ENCODE measurements around the gene MLF1. TPM values are rescaled to one million over a fixed set of nuclear protein-coding genes. Genes with fewer than 3 reads are reported as not detected.
A peak's percentile ranks its signal among the peaks of the same experiment; 100 is the strongest.

The MLF1 gene
- polyA plus RNA-seq, 1 of the 3 experiments (the other 2 are of a cell fraction), result 8.2 TPM

- no peak overlapping the region for H3K27ac ChIP-seq (ENCODE audit: low read depth in 2 of 2, low read length in 1 of 2)
- 0 out of 2 replicates have a peak, but pooled peaks cover 4% of the 10 kb centered on the region for H3K79me2 ChIP-seq (ENCODE audit: insufficient read depth)
- H3K9me2 ChIP-seq, result no peaks in the 10 kb centered on the region
- H3F3A ChIP-seq (replicated peaks; ENCODE audit: insufficient read depth), result no peaks in the 10 kb centered on the region
- H4K20me1 ChIP-seq (ENCODE audit: insufficient read depth), result no peaks in the 10 kb centered on the region
- H3K27me3 ChIP-seq (ENCODE audit: insufficient read depth), result no peaks in the 10 kb centered on the region
- no peak overlapping the region for H3K4me2 ChIP-seq
- no peaks in the 10 kb centered on the region for H3K9me3 ChIP-seq
- POLR2A ChIA-PET, result no interaction called here
- no peak overlapping the region for H3K9ac ChIP-seq
- H2AFZ ChIP-seq (ENCODE audit: low read depth), result no peak overlapping the region
- H3K36me3 ChIP-seq (replicated peaks in 1 of 2; ENCODE audit: control insufficient read depth in 1 of 2, insufficient read depth in 2 of 2, low read length in 1 of 2), result no peaks in the 10 kb centered on the region
- WGBS (ENCODE audit: low lambda C conversion rate), result 57% methylated on average over 3 of the region's 3 CpGs
- CTCF ChIA-PET, result interaction anchor here (0.6 to 1.6 kb wide), 3 partner anchors 76 to 375 kb away, joined by 3 to 4 read pairs (median 3); partner anchors contain the start of gene GFM1
- TF ChIP-seq, protein P1, sequence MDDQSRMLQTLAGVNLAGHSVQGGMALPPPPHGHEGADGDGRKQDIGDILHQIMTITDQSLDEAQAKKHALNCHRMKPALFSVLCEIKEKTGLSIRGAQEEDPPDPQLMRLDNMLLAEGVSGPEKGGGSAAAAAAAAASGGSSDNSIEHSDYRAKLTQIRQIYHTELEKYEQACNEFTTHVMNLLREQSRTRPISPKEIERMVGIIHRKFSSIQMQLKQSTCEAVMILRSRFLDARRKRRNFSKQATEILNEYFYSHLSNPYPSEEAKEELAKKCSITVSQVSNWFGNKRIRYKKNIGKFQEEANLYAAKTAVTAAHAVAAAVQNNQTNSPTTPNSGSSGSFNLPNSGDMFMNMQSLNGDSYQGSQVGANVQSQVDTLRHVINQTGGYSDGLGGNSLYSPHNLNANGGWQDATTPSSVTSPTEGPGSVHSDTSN (IDR thresholded peaks at IDR 0.05), result peak; percentile 64
- TF ChIP-seq FOSL2 (IDR thresholded peaks at IDR 0.05; ENCODE audit: borderline replicate concordance, low read depth) (peak; percentile 62; the same call in 1 of the 2 replicates), JUND (IDR thresholded peaks at IDR 0.05) (peak; percentile 61), MAX (IDR thresholded peaks at IDR 0.05; ENCODE audit: low read depth) (no peak)
- TF ChIP-seq, protein P2, sequence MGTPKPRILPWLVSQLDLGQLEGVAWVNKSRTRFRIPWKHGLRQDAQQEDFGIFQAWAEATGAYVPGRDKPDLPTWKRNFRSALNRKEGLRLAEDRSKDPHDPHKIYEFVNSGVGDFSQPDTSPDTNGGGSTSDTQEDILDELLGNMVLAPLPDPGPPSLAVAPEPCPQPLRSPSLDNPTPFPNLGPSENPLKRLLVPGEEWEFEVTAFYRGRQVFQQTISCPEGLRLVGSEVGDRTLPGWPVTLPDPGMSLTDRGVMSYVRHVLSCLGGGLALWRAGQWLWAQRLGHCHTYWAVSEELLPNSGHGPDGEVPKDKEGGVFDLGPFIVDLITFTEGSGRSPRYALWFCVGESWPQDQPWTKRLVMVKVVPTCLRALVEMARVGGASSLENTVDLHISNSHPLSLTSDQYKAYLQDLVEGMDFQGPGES (IDR thresholded peaks at IDR 0.05; ENCODE audit: low read depth, low read length), result no peak
- H3K4me1 ChIP-seq (ENCODE audit: control insufficient read depth in 1 of 2, insufficient read depth in 2 of 2, low read depth in 1 of 2, low read length in 1 of 2), result peaks cover 3 to 11% of the 10 kb centered on the region in 2 experiments; a peak in 2 of 4 replicates
- no peak overlapping the region for H3K4me3 ChIP-seq (ENCODE audit: low read depth in 2 of 2, low read length in 1 of 2)
- no peak for DNase-seq
Measured at GRCh38 chr3:158568784-158569183, 2.2 kb upstream of the MLF1 start.

GRCh38 chr3:158569794-158570193, 1.2 kb upstream of the MLF1 start:
- POLR2A ChIA-PET, result interaction anchor here (1.7 kb wide), 1 partner anchor 75 kb away, joined by 7 read pairs; the partner anchor contains the start of gene GFM1
- TF ChIP-seq RCOR1 (IDR thresholded peaks at IDR 0.05; ENCODE audit: low read length) (no peak), RAD21 (IDR thresholded peaks at IDR 0.05; ENCODE audit: low read length) (no peak)
- no peak overlapping the region for H3K9ac ChIP-seq

More at GRCh38 chr3:158569794-158570193, 1.2 kb upstream of the MLF1 start:
- H3K79me2 ChIP-seq (ENCODE audit: insufficient read depth), result 0 out of 2 replicates have a peak, but pooled peaks cover 4% of the 10 kb centered on the region
- CTCF ChIA-PET, result interaction anchor here (0.9 to 1.6 kb wide), 3 partner anchors 18 to 76 kb away, joined by 3 to 16 read pairs (median 3); partner anchors contain the start of gene GFM1
- DNase-seq, result no peak
- H3K9me2 ChIP-seq, result no peaks in the 10 kb centered on the region
- no peaks in the 10 kb centered on the region for H3K9me3 ChIP-seq
- no peak overlapping the region for H3K27ac ChIP-seq (ENCODE audit: low read depth in 2 of 2, low read length in 1 of 2)
- H4K20me1 ChIP-seq (ENCODE audit: insufficient read depth), result no peaks in the 10 kb centered on the region
- no peak overlapping the region for H3K4me3 ChIP-seq (ENCODE audit: low read depth in 2 of 2, low read length in 1 of 2)
- H3K36me3 ChIP-seq (replicated peaks in 1 of 2; ENCODE audit: control insufficient read depth in 1 of 2, insufficient read depth in 2 of 2, low read length in 1 of 2), result no peaks in the 10 kb centered on the region
- peaks cover 3 to 11% of the 10 kb centered on the region in 2 experiments; a peak in 2 of 4 replicates for H3K4me1 ChIP-seq (ENCODE audit: control insufficient read depth in 1 of 2, insufficient read depth in 2 of 2, low read depth in 1 of 2, low read length in 1 of 2)
- 67% methylated on average over 3 of the region's 3 CpGs for WGBS (ENCODE audit: low lambda C conversion rate)
- H2AFZ ChIP-seq (ENCODE audit: low read depth), result no peak overlapping the region
- H3F3A ChIP-seq (replicated peaks; ENCODE audit: insufficient read depth), result no peaks in the 10 kb centered on the region
- no peak overlapping the region for H3K4me2 ChIP-seq
- no peaks in the 10 kb centered on the region for H3K27me3 ChIP-seq (ENCODE audit: insufficient read depth)

All from SK-N-SH (cell line).